SU-DHL-6 (cell line): ENCODE data around the gene ERAL1.

Source experiments
- H2AFZ ChIP-seq: fragments of 200-600 bp; sonication (generic); 2 replicates; pipeline ENCODE4 v1.6.1; 2014; ENCODE audit warnings: low read depth, mild to moderate bottlenecking, moderate library complexity, mixed read lengths, antibody characterized with exemption, low read length; ENCODE audit not compliant: severe bottlenecking
- H3F3A ChIP-seq: fragments of 200-600 bp; shearing (Covaris generic); 2 replicates; pipeline ENCODE4 v1.6.0; 2016; ENCODE audit warnings: antibody characterized with exemption, mild to moderate bottlenecking; ENCODE audit not compliant: insufficient read depth
- H3K27ac ChIP-seq: fragments of 200-600 bp; sonication (generic); 2 replicates; pipeline ENCODE4 v1.5.1; 2016; ENCODE audit warnings: low read depth, mild to moderate bottlenecking, low read length, moderate library complexity, mixed read lengths
- H3K27me3 ChIP-seq: fragments of 200-600 bp; sonication (generic), shearing (Covaris generic); 2 replicates; pipeline ENCODE4 v1.6.0; 2014; ENCODE audit warnings: mild to moderate bottlenecking, low read length
- H3K36me3 ChIP-seq: fragments of 200-600 bp; sonication (generic); 2 replicates; pipeline ENCODE4 v1.6.1; 2014; ENCODE audit warnings: mild to moderate bottlenecking, low read length, mixed read lengths
- H3K4me2 ChIP-seq: fragments of 300-600, 200-600 bp; shearing (Covaris generic), sonication (generic); 2 replicates; pipeline ENCODE4 v1.6.0; 2014; ENCODE audit warnings: low read length, low read depth, mild to moderate bottlenecking; ENCODE audit not compliant: poor library complexity, severe bottlenecking
- H3K4me3 ChIP-seq: fragments of 200-600 bp; sonication (generic); 2 replicates; pipeline ENCODE4 v1.5.1; 2014; ENCODE audit warnings: antibody characterized with exemption, low read length, mild to moderate bottlenecking, mixed read lengths; ENCODE audit not compliant: insufficient read depth, poor library complexity, severe bottlenecking
- H3K79me2 ChIP-seq: fragments of 200-600 bp; sonication (generic); 2 replicates; pipeline ENCODE4 v1.6.1; 2014; ENCODE audit warnings: mild to moderate bottlenecking, low read length, moderate library complexity; ENCODE audit not compliant: insufficient read depth
- H3K9ac ChIP-seq: fragments of 200-600 bp; sonication (generic); 2 replicates; pipeline ENCODE4 v1.7.0; 2014; ENCODE audit warnings: mild to moderate bottlenecking, low read length
- H3K9me2 ChIP-seq: fragments of 200-600 bp; sonication (generic); replicated peaks from 2 replicates; pipeline ENCODE4 v1.6.1; 2014; ENCODE audit warnings: low read length; ENCODE audit not compliant: insufficient read depth
- H3K9me3 ChIP-seq: fragments of 200-600 bp; sonication (generic); 2 replicates; pipeline ENCODE4 v1.6.1; 2014; ENCODE audit warnings: low read length, mixed read lengths; ENCODE audit not compliant: insufficient read depth
- H4K20me1 ChIP-seq: fragments of 200-600 bp; sonication (generic); 2 replicates; pipeline ENCODE4 v1.6.1; 2014; ENCODE audit warnings: low read depth, mild to moderate bottlenecking, antibody characterized with exemption, low read length, moderate library complexity, mixed read lengths
- EZH2phosphoT487 ChIP-seq: fragments of 200-600 bp; sonication (generic), shearing (Covaris generic); conservative IDR thresholded peaks from 2 replicates; pipeline ENCODE4 v1.6.1; 2018; ENCODE audit warnings: mild to moderate bottlenecking, antibody characterized with exemption, low read length, moderate library complexity, mixed read lengths
- TF ChIP-seq, protein P1 (sequence below): fragments of 200-600 bp; sonication (generic); IDR thresholded peaks from one replicate; pipeline ENCODE4 v1.5.1; 2017; ENCODE audit warnings: antibody characterized with exemption, mild to moderate bottlenecking, low read length, moderate library complexity; ENCODE audit not compliant: insufficient read depth, poor library complexity, severe bottlenecking

ERAL1 gene

DNA sequence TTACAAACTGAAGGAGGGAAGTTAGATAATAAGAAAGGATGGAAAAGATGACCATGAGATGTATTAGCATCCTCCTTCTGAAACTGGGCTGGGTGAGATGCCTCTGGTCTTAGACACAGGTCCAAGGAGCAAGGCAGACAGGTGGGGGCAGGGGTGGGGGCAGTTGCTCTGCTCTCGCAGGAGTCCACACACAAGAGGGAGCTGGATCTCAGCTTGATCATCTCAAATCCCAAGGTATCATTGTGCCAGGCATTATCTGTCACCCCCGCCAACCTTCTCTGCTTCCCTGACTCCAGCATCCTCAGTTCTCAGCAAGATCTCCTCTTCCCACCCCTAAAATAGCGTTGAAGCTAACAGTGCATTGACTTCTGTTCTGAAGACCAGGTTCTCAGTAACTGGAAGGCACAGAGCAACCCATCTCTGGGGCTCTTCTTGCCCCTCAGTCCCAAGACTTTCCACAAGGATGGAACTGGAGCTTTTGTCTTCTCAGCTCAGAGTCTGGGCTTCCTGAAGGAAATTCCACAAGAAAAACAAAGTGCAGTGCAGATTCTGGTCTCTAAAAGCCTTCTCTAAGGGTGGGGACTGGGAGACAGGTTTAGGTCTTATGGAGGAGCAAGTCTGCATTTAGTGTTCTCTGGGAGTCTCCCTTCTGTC lies 41.1 kb downstream of the ERAL1 start:
- TF ChIP-seq, protein P1, sequence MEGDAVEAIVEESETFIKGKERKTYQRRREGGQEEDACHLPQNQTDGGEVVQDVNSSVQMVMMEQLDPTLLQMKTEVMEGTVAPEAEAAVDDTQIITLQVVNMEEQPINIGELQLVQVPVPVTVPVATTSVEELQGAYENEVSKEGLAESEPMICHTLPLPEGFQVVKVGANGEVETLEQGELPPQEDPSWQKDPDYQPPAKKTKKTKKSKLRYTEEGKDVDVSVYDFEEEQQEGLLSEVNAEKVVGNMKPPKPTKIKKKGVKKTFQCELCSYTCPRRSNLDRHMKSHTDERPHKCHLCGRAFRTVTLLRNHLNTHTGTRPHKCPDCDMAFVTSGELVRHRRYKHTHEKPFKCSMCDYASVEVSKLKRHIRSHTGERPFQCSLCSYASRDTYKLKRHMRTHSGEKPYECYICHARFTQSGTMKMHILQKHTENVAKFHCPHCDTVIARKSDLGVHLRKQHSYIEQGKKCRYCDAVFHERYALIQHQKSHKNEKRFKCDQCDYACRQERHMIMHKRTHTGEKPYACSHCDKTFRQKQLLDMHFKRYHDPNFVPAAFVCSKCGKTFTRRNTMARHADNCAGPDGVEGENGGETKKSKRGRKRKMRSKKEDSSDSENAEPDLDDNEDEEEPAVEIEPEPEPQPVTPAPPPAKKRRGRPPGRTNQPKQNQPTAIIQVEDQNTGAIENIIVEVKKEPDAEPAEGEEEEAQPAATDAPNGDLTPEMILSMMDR = no peak
- TF ChIP-seq EZH2phosphoT487 = no peak
- H3K4me3 ChIP-seq = peak overlapping the region; percentile 89
- H3K79me2 ChIP-seq = peaks cover 27% of the 10 kb centered on the region
- peak overlapping the region; percentile 83 for H3K4me2 ChIP-seq
- no peak overlapping the region for H2AFZ ChIP-seq
- peaks cover 27% of the 10 kb centered on the region for H3F3A ChIP-seq
- no peaks in the 10 kb centered on the region for H3K36me3 ChIP-seq
- H3K9me2 ChIP-seq = no peaks in the 10 kb centered on the region
- H3K9ac ChIP-seq = peak overlapping the region; percentile 89
- no peaks in the 10 kb centered on the region for H3K9me3 ChIP-seq
- H3K27me3 ChIP-seq = no peaks in the 10 kb centered on the region
- H4K20me1 ChIP-seq = no peaks in the 10 kb centered on the region
- H3K27ac ChIP-seq = peak overlapping the region; percentile 74; the same call in 1 of the 2 replicates

DNA sequence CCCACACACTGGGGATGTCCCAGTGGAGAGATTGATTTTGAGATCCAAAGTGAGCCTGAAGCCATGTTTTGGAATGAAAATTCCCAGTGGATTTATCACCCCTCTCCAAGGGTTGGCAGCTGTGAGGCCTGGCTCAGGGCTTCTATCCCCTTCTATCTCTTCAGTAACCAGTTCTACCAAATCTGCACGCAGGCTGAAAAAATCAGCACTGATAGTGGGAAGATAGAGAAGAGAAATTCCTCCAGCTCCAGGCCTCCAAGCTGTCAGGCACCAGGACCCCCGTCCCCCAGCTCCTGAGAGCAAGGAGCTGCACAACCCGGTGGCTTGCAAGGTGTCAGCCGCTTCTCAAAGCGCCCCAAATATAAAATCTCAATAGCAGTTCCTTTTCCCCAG lies 41.7 kb downstream of the ERAL1 start:
- H3K9ac ChIP-seq = peak overlapping the region; percentile 89
- H3K79me2 ChIP-seq = peaks cover 33% of the 10 kb centered on the region

DNA sequence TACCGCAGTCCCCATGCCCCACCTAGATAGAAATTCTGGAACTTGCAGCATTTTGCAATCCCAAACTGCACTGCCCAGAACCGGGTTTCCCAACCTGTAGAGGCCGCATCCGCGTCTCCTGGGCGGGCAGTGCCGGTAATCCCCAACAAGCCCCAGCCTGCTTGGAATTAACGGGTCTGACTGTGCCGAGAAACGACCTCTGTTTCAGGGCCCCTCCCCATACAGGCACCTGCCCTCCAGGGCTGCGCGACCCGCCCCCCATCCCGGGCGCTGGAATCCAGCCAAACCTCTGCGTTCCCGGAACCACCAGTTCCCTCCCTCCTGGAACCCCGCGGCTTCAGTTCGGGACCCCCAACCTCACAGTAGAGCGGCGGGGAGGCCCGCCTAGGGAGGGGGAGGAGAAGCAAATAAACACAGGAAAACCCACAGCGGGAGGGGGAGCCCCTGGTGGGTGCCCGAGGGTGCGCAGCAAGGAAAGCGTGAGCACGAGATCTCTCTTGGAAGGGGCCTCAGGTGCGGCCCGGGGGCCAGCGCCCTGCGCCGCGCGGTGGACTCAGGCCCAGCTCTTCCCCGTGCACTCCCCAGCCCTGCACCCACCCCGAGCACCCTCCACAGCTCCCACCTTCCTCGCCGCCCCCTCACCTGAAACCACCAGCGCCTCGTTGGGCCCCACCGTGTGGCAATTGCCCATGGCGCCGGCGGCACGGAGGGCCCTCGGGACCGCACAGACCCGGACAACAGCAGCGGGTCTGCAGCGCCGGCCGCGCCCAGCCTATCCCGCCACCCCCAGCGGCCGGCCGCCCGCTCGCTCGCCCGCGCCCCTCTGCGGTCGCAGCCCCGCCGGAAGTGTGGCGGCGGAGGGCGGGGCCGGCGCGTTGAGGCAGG lies 42.3 kb downstream of the ERAL1 start, which contains the start of gene FLOT2:
Gene FLOT2 (minus strand): TSS at position 850 of the 885 bp plus-strand sequence. CDS start 159 bp downstream, at position 691.
- peak within 1 kb of the TSS; percentile 83 for H3K4me2 ChIP-seq
- H2AFZ ChIP-seq = peak within 1 kb of the TSS; percentile 52
- H3K79me2 ChIP-seq = peaks cover 39% of the 10 kb centered on the region
- no peaks in the 10 kb centered on the region for H3K9me3 ChIP-seq
- peak within 1 kb of the TSS; percentile 89 for H3K9ac ChIP-seq
- H3F3A ChIP-seq = peaks cover 27% of the 10 kb centered on the region
- H3K9me2 ChIP-seq = no peaks in the 10 kb centered on the region
- H3K27ac ChIP-seq = peak within 1 kb of the TSS; percentile 74
- TF ChIP-seq, protein P1 = no peak
- no peak for TF ChIP-seq EZH2phosphoT487
- H3K27me3 ChIP-seq = no peaks in the 10 kb centered on the region
- no peaks in the 10 kb centered on the region for H4K20me1 ChIP-seq
- H3K4me3 ChIP-seq = peak within 1 kb of the TSS; percentile 89
- no peaks in the 10 kb centered on the region for H3K36me3 ChIP-seq

More for the DNA sequence above, 41.7 kb downstream of the ERAL1 start:
- peak overlapping the region; percentile 74 for H3K27ac ChIP-seq
- no peak overlapping the region for H2AFZ ChIP-seq
- H3F3A ChIP-seq = peaks cover 27% of the 10 kb centered on the region
- H3K9me2 ChIP-seq = no peaks in the 10 kb centered on the region
- H3K4me3 ChIP-seq = peak overlapping the region; percentile 89
- no peak for TF ChIP-seq EZH2phosphoT487
- TF ChIP-seq, protein P1 = no peak
- H3K36me3 ChIP-seq = no peaks in the 10 kb centered on the region
- peak overlapping the region; percentile 83 for H3K4me2 ChIP-seq
- H4K20me1 ChIP-seq = no peaks in the 10 kb centered on the region
- no peaks in the 10 kb centered on the region for H3K9me3 ChIP-seq
- no peaks in the 10 kb centered on the region for H3K27me3 ChIP-seq
